HG03571 (cell line): ENCODE data around the gene PTPRG.

Source experiments
- ATAC-seq: cut with Tn5 transposase; IDR thresholded peaks from one replicate; pipeline ENCODE4 v1.9.1; 2021; ENCODE audit not compliant: unreplicated experiment

The PTPRG gene

GRCh38 chr3:62242831-62243509 is 681.6 kb downstream of the PTPRG start:
- no peak for ATAC-seq

GRCh38 chr3:62246094-62246493 is 684.7 kb downstream of the PTPRG start:
- ATAC-seq, result no peak

- ATAC-seq, result no peak
These were observed 685.6 kb downstream of the PTPRG start for GRCh38 chr3:62246985-62247384.

GRCh38 chr3:62248734-62249483 is 687.5 kb downstream of the PTPRG start:
- ATAC-seq, result no peak

- no peak for ATAC-seq
These were observed 688.1 kb downstream of the PTPRG start for GRCh38 chr3:62249484-62249776.

GRCh38 chr3:62249855-62250543 is 688.6 kb downstream of the PTPRG start:
- no peak for ATAC-seq

GRCh38 chr3:62252438-62253157 is 691.2 kb downstream of the PTPRG start:
- ATAC-seq, result no peak

- no peak for ATAC-seq
These were observed 692.6 kb downstream of the PTPRG start for GRCh38 chr3:62253971-62254370.

- no peak for ATAC-seq
These were observed 694.4 kb downstream of the PTPRG start for GRCh38 chr3:62255758-62256157.

- no peak for ATAC-seq
These were observed 698.6 kb downstream of the PTPRG start for GRCh38 chr3:62259924-62260323.

- ATAC-seq, result no peak
These were observed 699.3 kb downstream of the PTPRG start for GRCh38 chr3:62260655-62261054.

GRCh38 chr3:62261121-62261520 is 699.8 kb downstream of the PTPRG start:
- ATAC-seq, result no peak

GRCh38 chr3:62261736-62262135 is 700.4 kb downstream of the PTPRG start:
- ATAC-seq, result no peak

- no peak for ATAC-seq
These were observed 704.2 kb downstream of the PTPRG start for GRCh38 chr3:62265528-62265927.

GRCh38 chr3:62266668-62267283 is 705.4 kb downstream of the PTPRG start:
- ATAC-seq, result no peak

GRCh38 chr3:62276658-62277180 is 715.3 kb downstream of the PTPRG start:
- no peak for ATAC-seq

GRCh38 chr3:62277450-62277849 is 716.1 kb downstream of the PTPRG start:
- ATAC-seq, result no peak

GRCh38 chr3:62277986-62278385 is 716.6 kb downstream of the PTPRG start:
- ATAC-seq, result no peak

GRCh38 chr3:62281726-62282125 is 720.4 kb downstream of the PTPRG start:
- ATAC-seq, result no peak

- no peak for ATAC-seq
These were observed 723.1 kb downstream of the PTPRG start for GRCh38 chr3:62284442-62284841.

- ATAC-seq, result no peak
These were observed 726.1 kb downstream of the PTPRG start for GRCh38 chr3:62287392-62287927.
